ENCODE data around the gene DLG2. TPM values are rescaled to one million over a fixed set of nuclear protein-coding genes. Genes with fewer than 3 reads are reported as not detected.

DLG2 gene
- total RNA-seq, 4 donors from 2014 or later, result 11.0 to 34.2 (median 19.8) TPM

GRCh38 chr11:83768489-83768888 is 1858.7 kb downstream of the DLG2 start:
- Histone ChIP-seq H3K27ac (no peak overlapping the region), H3K4me3 (no peak overlapping the region), H3K27me3 (no peaks in the 10 kb centered on the region), H3K4me1 (no peaks in the 10 kb centered on the region), H3K9me3 (no peaks in the 10 kb centered on the region), H3K36me3 (no peaks in the 10 kb centered on the region)
- no peak for ATAC-seq
- TF ChIP-seq POLR2AphosphoS5 (IDR thresholded peaks at IDR 0.05) (no peak), POLR2A (IDR thresholded peaks at IDR 0.05) (no peak), EP300 (IDR thresholded peaks at IDR 0.05) (no peak)
- TF ChIP-seq, protein P1, sequence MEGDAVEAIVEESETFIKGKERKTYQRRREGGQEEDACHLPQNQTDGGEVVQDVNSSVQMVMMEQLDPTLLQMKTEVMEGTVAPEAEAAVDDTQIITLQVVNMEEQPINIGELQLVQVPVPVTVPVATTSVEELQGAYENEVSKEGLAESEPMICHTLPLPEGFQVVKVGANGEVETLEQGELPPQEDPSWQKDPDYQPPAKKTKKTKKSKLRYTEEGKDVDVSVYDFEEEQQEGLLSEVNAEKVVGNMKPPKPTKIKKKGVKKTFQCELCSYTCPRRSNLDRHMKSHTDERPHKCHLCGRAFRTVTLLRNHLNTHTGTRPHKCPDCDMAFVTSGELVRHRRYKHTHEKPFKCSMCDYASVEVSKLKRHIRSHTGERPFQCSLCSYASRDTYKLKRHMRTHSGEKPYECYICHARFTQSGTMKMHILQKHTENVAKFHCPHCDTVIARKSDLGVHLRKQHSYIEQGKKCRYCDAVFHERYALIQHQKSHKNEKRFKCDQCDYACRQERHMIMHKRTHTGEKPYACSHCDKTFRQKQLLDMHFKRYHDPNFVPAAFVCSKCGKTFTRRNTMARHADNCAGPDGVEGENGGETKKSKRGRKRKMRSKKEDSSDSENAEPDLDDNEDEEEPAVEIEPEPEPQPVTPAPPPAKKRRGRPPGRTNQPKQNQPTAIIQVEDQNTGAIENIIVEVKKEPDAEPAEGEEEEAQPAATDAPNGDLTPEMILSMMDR (IDR thresholded peaks at IDR 0.05), result no peak
- WGBS, 2 donors (ENCODE audit: low coverage in 1 of 2), result 54 to 67% methylated on average over 3 of the region's 3 CpGs

DNA sequence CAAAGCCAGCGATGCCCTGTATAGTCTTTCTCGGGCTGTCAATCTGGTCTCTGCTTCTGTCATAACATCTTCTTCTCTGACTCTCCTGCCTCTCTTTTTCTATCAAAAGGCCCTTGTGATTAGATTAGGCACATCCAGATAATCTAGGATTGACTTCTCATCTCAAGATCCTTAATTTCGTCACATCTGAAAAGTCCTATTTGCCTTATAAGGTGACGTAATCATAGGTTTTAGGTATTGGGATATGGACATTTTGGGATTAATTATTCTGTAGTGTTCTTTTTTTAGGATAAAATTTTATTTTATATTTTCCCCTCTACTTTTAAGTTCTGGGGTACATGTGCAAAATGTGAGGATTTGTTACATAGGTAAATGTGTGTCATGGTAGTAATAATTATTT is 1860.2 kb downstream of the DLG2 start:
- H3K27ac ChIP-seq, result no peak overlapping the region
- no peak overlapping the region for H3K4me3 ChIP-seq
- 83 to 89% methylated on average over 4 of the region's 4 CpGs for WGBS, 2 donors (ENCODE audit: low coverage in 1 of 2)
- TF ChIP-seq POLR2AphosphoS5 (IDR thresholded peaks at IDR 0.05) (no peak), EP300 (IDR thresholded peaks at IDR 0.05) (no peak), POLR2A (IDR thresholded peaks at IDR 0.05) (no peak)
- TF ChIP-seq, protein P1 (IDR thresholded peaks at IDR 0.05), result no peak
- no peak for ATAC-seq
- H3K36me3 ChIP-seq, result no peaks in the 10 kb centered on the region
- no peaks in the 10 kb centered on the region for H3K4me1 ChIP-seq
- H3K27me3 ChIP-seq, result no peaks in the 10 kb centered on the region
- H3K9me3 ChIP-seq, result no peaks in the 10 kb centered on the region

DNA sequence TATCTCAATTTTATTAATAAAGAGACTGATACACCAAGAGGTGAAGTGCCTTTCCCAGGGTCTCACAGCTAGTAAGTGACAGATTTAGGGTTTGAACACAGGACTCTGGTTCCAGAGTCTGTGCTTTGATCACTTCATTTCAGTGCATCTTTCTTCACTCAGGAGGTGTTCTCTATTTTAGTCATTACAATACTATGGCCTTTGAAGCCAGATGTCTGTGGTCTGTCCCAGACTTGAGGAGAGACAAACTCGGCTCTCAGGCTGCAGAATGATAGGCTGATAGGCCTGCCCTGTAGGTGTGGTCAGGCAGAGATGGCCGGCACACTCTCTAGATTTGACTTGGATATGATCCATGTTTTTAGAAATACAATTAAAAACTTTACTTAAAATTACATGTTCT is 1862.5 kb downstream of the DLG2 start:
- no peaks in the 10 kb centered on the region for H3K9me3 ChIP-seq
- H3K4me3 ChIP-seq, result no peak overlapping the region
- no peaks in the 10 kb centered on the region for H3K36me3 ChIP-seq
- H3K27ac ChIP-seq, result no peak overlapping the region
- 19 to 67% methylated on average over 2 of the region's 2 CpGs for WGBS, 2 donors (ENCODE audit: low coverage in 1 of 2)
- TF ChIP-seq EP300 (IDR thresholded peaks at IDR 0.05) (no peak), POLR2A (IDR thresholded peaks at IDR 0.05) (no peak)
- TF ChIP-seq, protein P1 (IDR thresholded peaks at IDR 0.05), result no peak
- no peaks in the 10 kb centered on the region for H3K4me1 ChIP-seq
- no peak for ATAC-seq
- H3K27me3 ChIP-seq, result no peaks in the 10 kb centered on the region

GRCh38 chr11:83760932-83761331 is 1866.2 kb downstream of the DLG2 start:
- no peaks in the 10 kb centered on the region for H3K36me3 ChIP-seq
- no peaks in the 10 kb centered on the region for H3K27me3 ChIP-seq
- no peak for ATAC-seq
- no peak overlapping the region for H3K4me3 ChIP-seq
- no peak overlapping the region for H3K27ac ChIP-seq
- H3K4me1 ChIP-seq, result no peaks in the 10 kb centered on the region
- H3K9me3 ChIP-seq, result no peaks in the 10 kb centered on the region
- 86 to 100% methylated on average over 1 of the region's 1 CpG for WGBS, 2 donors (ENCODE audit: low coverage in 1 of 2)
- TF ChIP-seq EP300 (IDR thresholded peaks at IDR 0.05) (no peak), POLR2AphosphoS5 (IDR thresholded peaks at IDR 0.05) (no peak), POLR2A (IDR thresholded peaks at IDR 0.05) (no peak)
- TF ChIP-seq, protein P1 (IDR thresholded peaks at IDR 0.05), result no peak

DNA sequence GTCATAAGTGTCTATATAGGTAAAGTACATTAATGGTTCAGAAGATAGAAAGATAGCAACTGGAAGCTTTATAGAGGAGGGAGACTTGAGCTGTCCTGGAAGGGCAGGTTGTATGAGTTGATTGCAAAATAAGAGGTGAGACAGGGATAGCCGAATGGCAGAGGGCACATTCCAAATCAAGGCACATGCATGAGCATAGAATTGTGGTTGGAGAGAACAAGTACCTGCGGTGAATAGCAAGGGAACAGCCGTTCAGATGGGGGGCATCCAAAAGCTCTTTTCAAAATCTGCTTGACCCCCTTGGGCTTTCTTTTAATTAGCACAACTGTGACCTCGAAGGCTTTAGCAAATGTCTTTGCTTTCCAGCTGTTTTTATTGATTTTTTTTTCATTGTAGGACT is 1868.0 kb downstream of the DLG2 start:
- Histone ChIP-seq H3K36me3 (no peaks in the 10 kb centered on the region), H3K4me3 (no peak overlapping the region), H3K27ac (no peak overlapping the region), H3K4me1 (no peaks in the 10 kb centered on the region), H3K9me3 (no peaks in the 10 kb centered on the region), H3K27me3 (no peaks in the 10 kb centered on the region)
- ATAC-seq, result no peak
- WGBS, 2 donors (ENCODE audit: low coverage in 1 of 2), result 59 to 74% methylated on average over 4 of the region's 4 CpGs
- no peak for TF ChIP-seq POLR2AphosphoS5 (IDR thresholded peaks at IDR 0.05)
- TF ChIP-seq, protein P1 (IDR thresholded peaks at IDR 0.05), result no peak
- no peak for TF ChIP-seq EP300 (IDR thresholded peaks at IDR 0.05)
- TF ChIP-seq POLR2A (IDR thresholded peaks at IDR 0.05), result no peak
